Heart left ventricle (tissue), 16 donors: Measurements from ENCODE around the gene CEP85. TPM values are rescaled to one million over a fixed set of nuclear protein-coding genes. Genes with fewer than 3 reads are reported as not detected.
"Not testable (repeated sequence)": the region's sequence is repeated elsewhere in the genome, so short reads cannot be mapped to it uniquely, and the experiment has no call there.

Experiments
- ATAC-seq, 4 donors: fragments of 200-7000 bp; cut with Tn5 transposase; one replicate each; pipeline ENCODE4 v1.9.1; 2020 to 2022; ENCODE audit warnings: moderate library complexity in 4 of 4, mild to moderate bottlenecking in 3 of 4, moderate number of reproducible peaks in 1 of 4
- DNase-seq, 5 donors: peaks; one replicate each; pipeline ENCODE4 v3.0.0-alpha.2; 2020
- H3K27ac ChIP-seq, 12 donors: fragments of 200-600 bp; sonication (generic) in 4 of 12; one replicate each; pipeline versions ENCODE4 v1.5.0 to v1.8.0; 2016 to 2022; ENCODE audit warnings: mild to moderate bottlenecking in 2 of 12
- H3K27me3 ChIP-seq, 9 donors: fragments of 200-600 bp; sonication (generic) in 2 of 9; one replicate each; pipeline versions ENCODE4 v1.5.1 to v1.8.0; 2016 to 2022; ENCODE audit warnings: mild to moderate bottlenecking in 3 of 9
- H3K36me3 ChIP-seq, 9 donors: fragments of 200-600 bp; sonication (generic) in 2 of 9; one replicate each; pipeline versions ENCODE4 v1.5.0 to v1.8.0; 2018 to 2022; ENCODE audit warnings: mild to moderate bottlenecking in 2 of 9
- H3K4me1 ChIP-seq, 12 donors: fragments of 200-600 bp; sonication (generic) in 4 of 12; one replicate each; pipeline versions ENCODE4 v1.5.0 to v1.8.0; 2016 to 2022; ENCODE audit warnings: mild to moderate bottlenecking in 3 of 12
- H3K4me3 ChIP-seq, 12 donors: fragments of 200-600 bp; sonication (generic) in 4 of 12; one replicate each; pipeline versions ENCODE4 v1.5.0 to v1.8.0; 2017 to 2022; ENCODE audit warnings: mild to moderate bottlenecking in 9 of 12, moderate library complexity in 4 of 12
- H3K9me3 ChIP-seq, 12 donors: fragments of 200-600 bp; sonication (generic) in 4 of 12; one replicate each; pipeline versions ENCODE4 v1.5.0 to v1.8.0; 2016 to 2022; ENCODE audit warnings: mild to moderate bottlenecking in 1 of 12
- CTCF ChIP-seq, 12 donors: fragments of 200-600 bp; sonication (generic) in 4 of 12; IDR thresholded peaks; one replicate each; pipeline versions ENCODE4 v1.5.0 to v1.8.0; 2018 to 2022; ENCODE audit warnings: antibody characterized with exemption in 12 of 12, mild to moderate bottlenecking in 5 of 12
- POLR2A ChIP-seq, 2 donors: fragments of 450-650 bp; IDR thresholded peaks; one replicate each; pipeline ENCODE4 v1.6.1; 2017; ENCODE audit warnings: antibody characterized with exemption in 2 of 2, mild to moderate bottlenecking in 2 of 2, moderate library complexity in 2 of 2
- WGBS, 4 donors: extraction: QIAGEN DNeasy Blood & Tissue Kit in 2 of 4; methylation state at CpG; one replicate each; pipeline versions ENCODE4 v1.1.5 to v1.1.7; 2013 to 2018; 5-methylcytosine and 5-hydroxymethylcytosine counted together
- intact Hi-C, 10 donors: fragments of 100-400 bp; cut with DNase I; formaldehyde crosslinking; loops; one replicate each; pipeline versions ENCODE4 v1.11.1 to v1.14.2; 2022
- polyA plus RNA-seq, 2 donors: library from polyadenylated mRNA; stranded (reverse); fragments of 200-250 nt; gene quantifications; one replicate each; pipeline ENCODE4 v1.2.3, GENCODE V29; 2013
- total RNA-seq, 9 donors: library from RNA; depleted of rRNA in 2 of 9; stranded (reverse); fragments of >200 nt in 2 of 9; fragmentation: NEBNext Ultra II Directional in 3 of 9; extraction: Animal tissue kit (Norgen Biotek cat#: 25700) in 3 of 9; gene quantifications; one replicate each; pipeline versions ENCODE4 v1.1.0 to v1.2.4, GENCODE V29; 2016 to 2023
- donor health status: ischemic (EF 13 %, LVEDD 7.1; RV severe dilation, severe dysfunction).
- donor health status: healthy with polysubstance abuse.
- donor health status: DM: no; HTN: yes; CAD: no.
- donor health status: DM: no; HTN: no; CAD: no.
- donor health status: ischemic (EF 25% LVEDD 6.9; RV normal size, moderate dysfunction).
- donor health status: ischemic (EF 25% LVEDD 5.7; RV mildly dilated, moderate dysfunction).
- donor health status: healthy.
- donor health status: DM: yes; HTN: yes; CAD: no.
- donor health status: ischemic (EF 35%, LVEDD 5.7; RV mildly dilated, moderate dysfunction).
- donor health status: nonischemic (EF 11% LVEDD 7.7; RV severe dilation, severe dysfunction).
- donor health status: DM: yes; HTN: yes; CAD: no.
- donor health status: PGD.
- donor health status: ischemic (EF 29% LVEDD 5.4; RV normal size, mild dysfunction).
- donor health status: nonischemic (EF 23%, LVEDD 6.1; RV moderate dilation, normal function).

CEP85 gene
- total and polyA plus RNA-seq, 11 donors, result 13.4 to 180 (median 41.6) TPM

DNA sequence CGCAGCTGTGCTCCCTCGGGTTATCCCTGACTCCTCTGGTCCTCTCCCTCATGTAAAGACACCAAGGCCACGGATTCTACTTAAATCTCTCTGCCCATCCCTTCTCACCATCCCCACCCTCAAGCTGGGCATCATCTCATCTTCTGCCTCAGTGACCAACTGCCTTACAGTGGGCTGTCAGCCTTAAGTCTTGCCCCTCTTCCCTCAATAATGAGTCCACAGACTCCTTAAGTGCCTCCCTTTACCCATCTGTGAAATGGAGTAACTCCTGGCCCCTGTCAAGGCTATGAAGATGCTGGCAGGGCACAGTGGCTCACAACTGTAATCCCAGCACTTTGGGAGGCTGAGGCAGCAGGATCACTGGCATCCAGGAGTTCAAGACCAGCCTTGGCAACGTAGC lies 57.9 kb downstream of the CEP85 start:
- 82 to 94% (median 89%) methylated on average over 4 of the region's 4 CpGs for WGBS, 4 donors
- H3K4me3 ChIP-seq, result no peak overlapping the region
- no peaks in the 10 kb centered on the region for H3K9me3 ChIP-seq
- peak overlapping the region in 1 of 12 donors; percentile 98 for H3K27ac ChIP-seq
- peaks cover 0 to 6% (median 0%) of the 10 kb centered on the region in 9 donors for H3K36me3 ChIP-seq
- intact Hi-C loops, result no loop called here
- H3K27me3 ChIP-seq, result no peaks in the 10 kb centered on the region
- DNase-seq, result no peak
- no peak for ATAC-seq
- H3K4me1 ChIP-seq, result peaks cover 0 to 62% (median 9%) of the 10 kb centered on the region in 12 donors
- TF ChIP-seq CTCF (IDR thresholded peaks at IDR 0.05) (no peak), POLR2A (IDR thresholded peaks at IDR 0.05) (no peak)

DNA sequence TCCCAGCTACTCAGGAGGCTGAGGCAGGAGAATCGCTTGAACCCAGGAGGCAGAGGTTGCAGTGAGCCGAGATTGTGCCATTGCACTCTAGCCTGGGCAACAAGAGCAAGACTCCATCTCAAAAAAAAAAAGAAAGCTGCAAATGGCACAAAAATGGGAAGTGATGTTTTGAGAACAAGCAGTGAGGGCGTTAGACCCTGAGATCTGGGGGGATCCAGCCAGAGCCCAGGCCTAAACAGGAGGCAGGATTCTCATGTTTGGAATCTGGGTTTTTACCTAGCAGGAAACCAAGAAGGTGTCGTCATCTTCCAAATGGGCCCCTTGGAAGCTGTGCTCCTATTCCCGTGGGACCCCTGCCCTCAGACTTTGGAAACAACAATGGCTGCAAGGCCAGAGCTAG lies 58.7 kb downstream of the CEP85 start:
- H3K4me3 ChIP-seq, H3K27me3 ChIP-seq, DNase-seq, ATAC-seq, intact Hi-C loops, H3K9me3 ChIP-seq, H3K36me3 ChIP-seq: not testable (repeated sequence)
- Histone ChIP-seq H3K27ac (peak overlapping the region in 1 of 12 donors; percentile 98), H3K4me1 (peaks cover 0 to 54% (median 5%) of the 10 kb centered on the region in 12 donors)
- 85 to 93% (median 92%) methylated on average over 5 of the region's 5 CpGs for WGBS, 4 donors

GRCh38 chr1:26293911-26294463 lies 60.0 kb downstream of the CEP85 start:
- intact Hi-C loops, result no loop called here
- no peak for TF ChIP-seq POLR2A (IDR thresholded peaks at IDR 0.05)
- TF ChIP-seq CTCF (IDR thresholded peaks at IDR 0.05), result no peak
- no peak for DNase-seq
- Histone ChIP-seq H3K4me1 (peaks cover 0 to 50% (median 0%) of the 10 kb centered on the region in 12 donors), H3K27me3 (no peaks in the 10 kb centered on the region), H3K27ac (no peak overlapping the region), H3K4me3 (no peak overlapping the region), H3K9me3 (no peaks in the 10 kb centered on the region), H3K36me3 (peaks cover 0 to 8% (median 0%) of the 10 kb centered on the region in 9 donors)
- ATAC-seq, result no peak
- WGBS, 4 donors, result 85 to 88% (median 86%) methylated on average over 11 of the region's 11 CpGs

GRCh38 chr1:26295194-26296138 lies 61.5 kb downstream of the CEP85 start:
- DNase-seq (no peak), ATAC-seq (no peak)
- H3K9me3 ChIP-seq, result no peaks in the 10 kb centered on the region
- no peak overlapping the region for H3K27ac ChIP-seq
- intact Hi-C loops, result no loop called here
- H3K27me3 ChIP-seq, result no peaks in the 10 kb centered on the region
- peaks cover 0 to 8% (median 0%) of the 10 kb centered on the region in 9 donors for H3K36me3 ChIP-seq
- 89 to 91% (median 91%) methylated on average over 22 of the region's 22 CpGs for WGBS, 4 donors
- H3K4me3 ChIP-seq, result no peak overlapping the region
- TF ChIP-seq POLR2A (IDR thresholded peaks at IDR 0.05) (no peak), CTCF (IDR thresholded peaks at IDR 0.05) (no peak)
- peaks cover 0 to 35% (median 0%) of the 10 kb centered on the region in 12 donors for H3K4me1 ChIP-seq
